ENCODE data around the gene QSER1. TPM values are rescaled to one million over a fixed set of nuclear protein-coding genes. Genes with fewer than 3 reads are reported as not detected.

The QSER1 gene
- total RNA-seq, 6 experiments from 2014 or later, result 20.2 to 26.4 (median 24.0) TPM

DNA sequence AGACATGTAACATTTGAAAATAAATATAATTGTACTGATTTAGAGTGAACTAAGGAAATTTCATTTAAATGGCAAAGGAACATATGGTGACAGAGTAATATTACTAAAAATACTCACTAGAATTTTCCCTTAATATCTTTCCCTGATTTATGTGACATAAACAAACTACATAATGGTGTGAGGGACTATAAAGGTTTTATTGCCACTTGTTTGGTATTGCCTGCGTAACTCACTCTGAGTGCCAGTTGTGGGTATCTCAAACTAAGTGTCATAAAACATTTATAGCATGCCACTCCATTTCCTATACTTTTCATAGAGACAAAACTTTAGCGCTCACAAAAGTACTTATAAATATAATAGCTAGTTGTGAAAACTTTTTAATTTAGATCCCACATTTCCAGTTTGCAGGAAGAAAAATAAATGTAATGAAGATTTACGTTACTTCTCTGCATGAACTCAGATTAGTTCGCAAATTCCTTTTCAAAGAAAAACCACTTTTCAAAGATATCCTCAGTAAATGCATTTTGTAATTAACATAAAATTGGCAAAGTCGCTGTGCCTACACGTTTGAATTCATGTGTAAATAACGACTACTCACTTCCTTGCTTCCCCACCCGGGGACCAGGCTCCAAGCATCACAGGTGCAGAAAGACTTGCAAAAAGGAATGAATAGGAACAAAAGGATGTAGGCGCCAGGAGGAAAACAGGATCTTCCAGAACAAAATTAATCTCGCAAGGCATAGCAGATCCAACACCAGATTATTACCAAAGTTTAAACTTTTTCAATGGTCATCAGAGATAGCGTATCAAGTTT lies 1.6 kb upstream of the QSER1 start:
- TF ChIP-seq, protein P1, sequence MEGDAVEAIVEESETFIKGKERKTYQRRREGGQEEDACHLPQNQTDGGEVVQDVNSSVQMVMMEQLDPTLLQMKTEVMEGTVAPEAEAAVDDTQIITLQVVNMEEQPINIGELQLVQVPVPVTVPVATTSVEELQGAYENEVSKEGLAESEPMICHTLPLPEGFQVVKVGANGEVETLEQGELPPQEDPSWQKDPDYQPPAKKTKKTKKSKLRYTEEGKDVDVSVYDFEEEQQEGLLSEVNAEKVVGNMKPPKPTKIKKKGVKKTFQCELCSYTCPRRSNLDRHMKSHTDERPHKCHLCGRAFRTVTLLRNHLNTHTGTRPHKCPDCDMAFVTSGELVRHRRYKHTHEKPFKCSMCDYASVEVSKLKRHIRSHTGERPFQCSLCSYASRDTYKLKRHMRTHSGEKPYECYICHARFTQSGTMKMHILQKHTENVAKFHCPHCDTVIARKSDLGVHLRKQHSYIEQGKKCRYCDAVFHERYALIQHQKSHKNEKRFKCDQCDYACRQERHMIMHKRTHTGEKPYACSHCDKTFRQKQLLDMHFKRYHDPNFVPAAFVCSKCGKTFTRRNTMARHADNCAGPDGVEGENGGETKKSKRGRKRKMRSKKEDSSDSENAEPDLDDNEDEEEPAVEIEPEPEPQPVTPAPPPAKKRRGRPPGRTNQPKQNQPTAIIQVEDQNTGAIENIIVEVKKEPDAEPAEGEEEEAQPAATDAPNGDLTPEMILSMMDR (IDR thresholded peaks at IDR 0.05), result no peak
- Mint-ChIP-seq H3K27me3 (ENCODE audit: insufficient read depth) (peaks cover 1% of the 10 kb centered on the region; the same call in 1 of the 2 replicates), H3K27ac (no peak overlapping the region; the same call in 1 of the 2 replicates), H3K9me3 (no peaks in the 10 kb centered on the region), H3K4me1 (ENCODE audit: low read depth) (peaks cover 35% of the 10 kb centered on the region), H3K36me3 (ENCODE audit: low read depth) (no peaks in the 10 kb centered on the region), H3K4me3 (peak overlapping the region; percentile 92)
- DNase-seq, result no peak

DNA sequence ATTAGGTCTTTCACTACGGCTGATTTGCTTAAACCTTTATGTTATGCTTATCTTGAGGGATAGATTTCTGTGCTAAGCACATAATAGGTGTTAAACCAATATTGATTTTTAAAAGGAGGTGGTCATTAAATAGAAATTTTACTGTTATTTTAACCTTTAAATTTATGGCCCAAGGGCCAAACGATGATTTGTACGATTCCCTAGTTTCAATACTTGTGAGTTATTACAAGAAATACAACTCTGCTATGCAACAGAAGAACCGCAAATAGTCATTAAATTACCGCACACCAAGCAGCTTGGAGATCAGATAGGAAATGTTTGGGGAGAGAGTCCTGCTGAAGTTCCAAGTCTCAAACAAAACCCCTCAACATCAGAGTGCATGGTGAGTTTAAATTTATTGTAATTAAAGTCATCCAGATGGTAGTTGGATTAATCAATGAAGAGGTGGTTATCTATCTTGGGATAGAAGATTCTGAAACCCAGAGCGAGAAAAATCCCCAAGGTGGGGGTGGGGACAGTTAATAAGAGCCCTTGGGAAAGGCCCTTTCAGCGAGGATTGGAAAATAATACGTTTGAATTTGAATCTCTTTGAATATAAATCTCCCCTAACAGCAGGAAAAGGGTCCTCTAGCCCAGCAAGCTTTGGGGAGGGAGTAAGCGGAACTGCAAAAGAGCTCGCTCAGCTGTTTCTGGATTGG lies 805 bp upstream of the QSER1 start:
- TF ChIP-seq, protein P1 (IDR thresholded peaks at IDR 0.05), result no peak
- peaks cover 1% of the 10 kb centered on the region; the same call in 1 of the 2 replicates for H3K27me3 Mint-ChIP-seq (ENCODE audit: insufficient read depth)
- DNase-seq, result no peak
- no peaks in the 10 kb centered on the region for H3K36me3 Mint-ChIP-seq (ENCODE audit: low read depth)
- H3K9me3 Mint-ChIP-seq, result no peaks in the 10 kb centered on the region
- peaks cover 36% of the 10 kb centered on the region for H3K4me1 Mint-ChIP-seq (ENCODE audit: low read depth)
- H3K4me3 Mint-ChIP-seq, result peak overlapping the region; percentile 92
- peak overlapping the region; percentile 85 for H3K27ac Mint-ChIP-seq

DNA sequence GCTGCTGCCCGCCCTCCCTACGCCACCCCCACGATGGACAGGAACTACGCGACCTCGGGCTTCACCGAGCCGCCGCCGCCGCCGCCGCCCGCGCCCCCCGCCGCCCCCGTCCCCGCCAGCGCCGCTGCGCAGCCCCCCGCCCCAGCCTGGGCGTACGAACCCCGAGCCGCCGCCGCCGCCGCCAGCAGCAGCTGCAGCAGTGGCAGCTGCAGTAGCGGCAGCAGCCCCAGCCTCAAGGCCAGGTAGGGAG lies 407 bp downstream of the QSER1 start:
- H3K9me3 Mint-ChIP-seq, result no peaks in the 10 kb centered on the region
- no peaks in the 10 kb centered on the region for H3K36me3 Mint-ChIP-seq (ENCODE audit: low read depth)
- TF ChIP-seq, protein P1 (IDR thresholded peaks at IDR 0.05), result no peak
- no peak for DNase-seq
- peaks cover 1% of the 10 kb centered on the region; the same call in 1 of the 2 replicates for H3K27me3 Mint-ChIP-seq (ENCODE audit: insufficient read depth)
- H3K27ac Mint-ChIP-seq, result no peak overlapping the region
- peak overlapping the region; percentile 91; the same call in 1 of the 2 replicates for H3K4me3 Mint-ChIP-seq
- H3K4me1 Mint-ChIP-seq (ENCODE audit: low read depth), result peaks cover 36% of the 10 kb centered on the region

GRCh38 chr11:32893343-32894148 lies 935 bp downstream of the QSER1 start:
- no peak for DNase-seq
- H3K27me3 Mint-ChIP-seq (ENCODE audit: insufficient read depth), result peaks cover 1% of the 10 kb centered on the region; the same call in 1 of the 2 replicates
- TF ChIP-seq, protein P1 (IDR thresholded peaks at IDR 0.05), result peak; percentile 78
- no peaks in the 10 kb centered on the region for H3K36me3 Mint-ChIP-seq (ENCODE audit: low read depth)
- peak overlapping the region; percentile 91 for H3K4me3 Mint-ChIP-seq
- no peaks in the 10 kb centered on the region for H3K9me3 Mint-ChIP-seq
- peaks cover 34% of the 10 kb centered on the region for H3K4me1 Mint-ChIP-seq (ENCODE audit: low read depth)
- peak overlapping the region; percentile 98 for H3K27ac Mint-ChIP-seq

DNA sequence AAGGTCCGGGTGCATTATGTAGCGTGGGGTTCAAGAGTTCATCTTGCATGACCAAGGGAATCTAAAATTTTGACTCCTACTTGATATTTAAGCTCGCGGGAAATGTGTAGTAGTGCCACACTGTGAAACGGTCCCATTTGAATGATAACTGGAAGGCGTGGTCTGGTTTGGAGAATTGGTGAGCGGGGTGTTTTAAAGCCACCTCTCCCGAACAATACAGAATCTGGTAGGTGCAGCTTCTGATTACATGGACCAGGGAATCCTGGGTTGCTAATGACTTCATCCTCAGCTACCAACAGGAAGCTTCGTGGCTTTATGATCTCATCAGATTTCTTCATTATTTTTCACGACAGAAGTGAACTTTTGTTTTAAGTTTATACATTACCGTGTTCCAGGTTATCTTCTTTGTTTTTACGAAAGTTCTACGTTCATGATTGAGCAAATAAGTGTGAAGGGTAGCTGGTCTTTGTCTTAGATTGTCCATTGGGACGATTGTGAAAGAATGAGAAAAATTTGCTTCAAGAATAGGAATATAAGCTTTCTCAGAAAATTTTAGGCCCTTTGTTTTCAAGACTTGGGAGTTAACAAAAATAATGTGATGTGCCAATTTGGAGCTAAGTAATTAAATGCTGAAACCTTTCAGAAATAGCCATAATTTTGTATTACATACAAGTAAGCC lies 1.7 kb downstream of the QSER1 start:
- peak overlapping the region; percentile 91 for H3K4me3 Mint-ChIP-seq
- DNase-seq, result peak; percentile 87
- peak overlapping the region; percentile 98 for H3K27ac Mint-ChIP-seq
- H3K27me3 Mint-ChIP-seq (ENCODE audit: insufficient read depth), result peaks cover 1% of the 10 kb centered on the region; the same call in 1 of the 2 replicates
- H3K36me3 Mint-ChIP-seq (ENCODE audit: low read depth), result no peaks in the 10 kb centered on the region
- H3K4me1 Mint-ChIP-seq (ENCODE audit: low read depth), result peaks cover 27% of the 10 kb centered on the region
- TF ChIP-seq, protein P1 (IDR thresholded peaks at IDR 0.05), result no peak
- no peaks in the 10 kb centered on the region for H3K9me3 Mint-ChIP-seq
